Natural killer cell (primary cell): ENCODE results near the gene INAVA. TPM values are rescaled to one million over a fixed set of nuclear protein-coding genes. Genes with fewer than 3 reads are reported as not detected.
A peak's percentile ranks its signal among the peaks of the same experiment; 100 is the strongest.

ENCODE experiments used
- ATAC-seq, 3 donors: fragments of 150-1000 bp in 2 of 3; fragments of 200-7000 bp in 1 of 3; cut with Tn5 transposase; 1 replicate in 1 of 3; 2 replicates in 2 of 3; pipeline ENCODE4 v1.10.0; 2021; ENCODE audit warnings: mild to moderate bottlenecking in 2 of 3, moderate library complexity in 2 of 3
- DNase-seq, 2 donors: peaks; one replicate each; pipeline versions ENCODE4 v3.0.0 to v3.0.0-alpha.2; 2013 to 2021; ENCODE audit warnings: mixed read lengths in 1 of 2
- H3K27ac ChIP-seq: one replicate; pipeline ENCODE4 v1.5.1; 2013; ENCODE audit warnings: mild to moderate bottlenecking, low read length
- H3K27me3 ChIP-seq: one replicate; pipeline ENCODE4 v1.6.1; 2013; ENCODE audit warnings: low read length; ENCODE audit not compliant: control insufficient read depth, insufficient read depth
- H3K36me3 ChIP-seq: one replicate; pipeline ENCODE4 v1.6.1; 2013; ENCODE audit warnings: low read length; ENCODE audit not compliant: control insufficient read depth, insufficient read depth
- H3K4me1 ChIP-seq: one replicate; pipeline ENCODE4 v1.6.1; 2013; ENCODE audit warnings: low read length; ENCODE audit not compliant: control insufficient read depth, insufficient read depth
- H3K4me3 ChIP-seq: one replicate; pipeline ENCODE4 v1.5.1; 2013; ENCODE audit warnings: low read length
- H3K9me3 ChIP-seq: one replicate; pipeline ENCODE4 v1.6.1; 2013; ENCODE audit warnings: low read length; ENCODE audit not compliant: control insufficient read depth, insufficient read depth
- H3K27ac Mint-ChIP-seq, 2 donors: one replicate each; pipeline ENCODE4 v1.8.0; 2022; ENCODE audit warnings: mild to moderate bottlenecking in 2 of 2, mixed read lengths in 2 of 2, moderate library complexity in 1 of 2
- H3K27me3 Mint-ChIP-seq, 2 donors: one replicate each; pipeline ENCODE4 v1.8.0; 2022; ENCODE audit warnings: low read depth in 2 of 2, mixed read lengths in 2 of 2
- H3K36me3 Mint-ChIP-seq: one replicate; pipeline ENCODE4 v1.8.0; 2022; ENCODE audit warnings: mixed read lengths
- H3K4me1 Mint-ChIP-seq, 2 donors: one replicate each; pipeline ENCODE4 v1.8.0; 2022; ENCODE audit warnings: mixed read lengths in 2 of 2
- H3K4me3 Mint-ChIP-seq: one replicate; pipeline ENCODE4 v1.8.0; 2022; ENCODE audit warnings: mild to moderate bottlenecking, moderate library complexity, mixed read lengths
- H3K9me3 Mint-ChIP-seq, 2 donors: one replicate each; pipeline ENCODE4 v1.8.0; 2022; ENCODE audit warnings: mixed read lengths in 2 of 2
- CTCF ChIP-seq: fragments of 200-600 bp; IDR thresholded peaks from one replicate; pipeline ENCODE4 v1.8.0; 2022; ENCODE audit warnings: antibody characterized with exemption
- WGBS: methylation state at CpG from one replicate; pipeline ENCODE4 v1.1.7; 2013; ENCODE audit warnings: missing lambda C conversion rate; ENCODE audit not compliant: insufficient coverage; 5-methylcytosine and 5-hydroxymethylcytosine counted together
- intact Hi-C: fragments of 100-400 bp; cut with micrococcal nuclease; formaldehyde crosslinking; loops from one replicate; pipeline ENCODE4 v1.14.2; 2022
- total RNA-seq, 4 donors: library from RNA; stranded (reverse); fragments of 120-200 nt in 1 of 4; gene quantifications; one replicate each; pipeline versions ENCODE4 v1.2.3 to v1.2.4, GENCODE V29; 2013 to 2022

Gene INAVA
- total RNA-seq, 3 donors from 2014 or later (not counting 1 experiment from before 2014, with no cell fraction given): 0.13 to 0.18 TPM; not detected in 1

GRCh38 chr1:200883118-200883517 lies 11.6 kb upstream of the INAVA start:
- DNase-seq (no peak), ATAC-seq (no peak)
- intact Hi-C loops: loop anchor here (10.0 kb wide), 1 partner anchor 728 kb away; no protein-coding TSS in a partner anchor
- TF ChIP-seq CTCF: no peak
- Histone ChIP-seq H3K27me3 (no peaks in the 10 kb centered on the region), H3K36me3 (no peaks in the 10 kb centered on the region), H3K4me3 (no peak overlapping the region), H3K9me3 (no peaks in the 10 kb centered on the region), H3K4me1 (peaks cover 44% of the 10 kb centered on the region), H3K27ac (no peak overlapping the region)
- WGBS: 82% methylated on average over 3 of the region's 3 CpGs
- Mint-ChIP-seq H3K4me1 (peaks cover 52 to 55% of the 10 kb centered on the region in 2 donors), H3K27me3 (no peaks in the 10 kb centered on the region), H3K36me3 (no peaks in the 10 kb centered on the region), H3K9me3 (no peaks in the 10 kb centered on the region), H3K27ac (peak overlapping the region; percentile 92 to 93), H3K4me3 (no peak overlapping the region)

DNA sequence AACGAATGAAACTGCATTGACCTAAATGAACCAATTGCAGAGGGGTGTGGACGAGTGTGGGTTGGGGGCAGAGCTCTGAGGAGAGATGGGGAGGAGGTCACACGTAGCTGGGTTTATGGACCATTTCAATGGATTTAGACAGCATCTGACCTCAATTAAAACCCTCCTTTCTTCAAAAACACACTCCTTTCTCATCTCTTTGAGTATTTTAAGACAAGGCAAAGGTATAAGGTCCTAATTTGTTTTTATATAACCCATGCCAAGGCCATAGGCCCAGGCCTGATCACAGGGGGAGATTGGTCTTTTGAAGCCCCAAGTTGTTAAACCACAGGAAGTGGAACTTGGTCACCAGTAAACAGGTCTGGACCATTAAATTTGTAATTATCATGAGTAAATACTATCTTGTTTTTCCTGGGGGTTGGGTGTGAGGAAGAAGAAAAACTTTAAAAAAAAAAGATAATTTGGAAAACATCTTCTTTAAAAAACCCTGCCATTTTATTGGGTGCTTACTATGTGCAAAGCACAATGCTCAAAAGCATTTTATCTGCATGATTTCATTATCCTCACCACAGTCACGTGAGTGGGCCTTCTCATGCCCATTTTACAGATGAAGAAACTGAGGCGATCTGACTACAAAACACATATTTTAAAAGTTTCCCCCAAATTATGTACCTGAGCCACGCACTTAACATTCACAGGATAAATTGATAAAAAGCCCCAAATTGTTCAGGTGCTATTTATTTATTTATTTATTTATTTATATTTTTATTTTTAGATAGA lies 8.9 kb upstream of the INAVA start:
- Mint-ChIP-seq H3K4me3 (peak overlapping the region; percentile 73), H3K27ac (peak overlapping the region; percentile 92 to 93), H3K4me1 (peaks cover 69 to 77% of the 10 kb centered on the region in 2 donors), H3K36me3 (no peaks in the 10 kb centered on the region), H3K27me3 (no peaks in the 10 kb centered on the region), H3K9me3 (no peaks in the 10 kb centered on the region)
- WGBS: 49% methylated on average over 3 of the region's 6 CpGs
- Histone ChIP-seq H3K27me3 (no peaks in the 10 kb centered on the region), H3K36me3 (no peaks in the 10 kb centered on the region), H3K4me3 (no peak overlapping the region), H3K27ac (peak overlapping the region; percentile 63), H3K4me1 (peaks cover 64% of the 10 kb centered on the region), H3K9me3 (no peaks in the 10 kb centered on the region)
- peak in 1 of 3 donors; percentile 20 for ATAC-seq
- no peak for TF ChIP-seq CTCF
- intact Hi-C loops: loop anchor here (5.0 to 10.0 kb wide), 2 partner anchors 136 to 731 kb away; partner anchors contain the start of gene KIF21B
- DNase-seq: no peak

DNA sequence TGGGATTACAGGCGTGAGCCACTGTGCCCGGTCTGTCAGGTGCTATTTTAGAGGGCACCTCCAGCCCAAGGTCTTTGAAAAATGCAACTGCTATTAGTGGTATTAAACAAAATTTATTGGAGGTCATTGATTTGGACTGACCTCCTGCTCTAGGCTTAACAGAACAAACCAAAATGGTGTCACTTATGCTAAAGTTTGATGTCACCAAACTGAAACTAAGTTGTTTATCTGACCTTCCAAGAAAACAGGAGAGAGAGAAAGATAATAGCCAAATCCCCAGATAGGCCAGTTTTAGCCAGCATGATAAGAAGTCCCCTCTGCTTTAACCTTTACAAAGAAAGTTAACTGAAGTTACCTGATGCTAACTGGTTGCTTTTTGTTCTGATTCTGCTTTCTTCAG lies 8.1 kb upstream of the INAVA start:
- Mint-ChIP-seq H3K4me3 (peak overlapping the region; percentile 89), H3K27ac (peak overlapping the region; percentile 92 to 93), H3K9me3 (no peaks in the 10 kb centered on the region), H3K36me3 (no peaks in the 10 kb centered on the region), H3K4me1 (peaks cover 76 to 77% of the 10 kb centered on the region in 2 donors), H3K27me3 (peaks cover 0 to 2% of the 10 kb centered on the region in 2 donors)
- no peaks in the 10 kb centered on the region for H3K36me3 ChIP-seq
- WGBS: 100% methylated on average over 2 of the region's 2 CpGs
- H3K4me1 ChIP-seq: peaks cover 72% of the 10 kb centered on the region
- peaks cover 3% of the 10 kb centered on the region for H3K27me3 ChIP-seq
- ATAC-seq (no peak), DNase-seq (no peak)
- TF ChIP-seq CTCF: no peak
- intact Hi-C loops: loop anchor here (5.0 to 10.0 kb wide), 2 partner anchors 136 to 732 kb away; partner anchors contain the start of gene KIF21B
- no peaks in the 10 kb centered on the region for H3K9me3 ChIP-seq
- peak overlapping the region; percentile 31 for H3K27ac ChIP-seq
- no peak overlapping the region for H3K4me3 ChIP-seq
